Measurements from ENCODE around the gene PPIB.
"Not testable (repeated sequence)": the region's sequence is repeated elsewhere in the genome, so short reads cannot be mapped to it uniquely, and the experiment has no call there.

Gene PPIB

GRCh38 chr15:64137226-64137833 is 25.5 kb downstream of the PPIB start:
- DNase-seq, result no peak

GRCh38 chr15:64136347-64136746 is 26.5 kb downstream of the PPIB start:
- DNase-seq, result no peak

GRCh38 chr15:64134345-64134829 is 28.4 kb downstream of the PPIB start:
- DNase-seq, result no peak

- no peak for DNase-seq
These were observed 29.0 kb downstream of the PPIB start for GRCh38 chr15:64133623-64134344.

GRCh38 chr15:64132217-64132616 is 30.6 kb downstream of the PPIB start:
- no peak for DNase-seq

- no peak for DNase-seq
These were observed 31.3 kb downstream of the PPIB start for GRCh38 chr15:64131547-64131946.

- no peak for DNase-seq
These were observed 32.7 kb downstream of the PPIB start for GRCh38 chr15:64130159-64130558.

- no peak for DNase-seq
These were observed 35.1 kb downstream of the PPIB start for GRCh38 chr15:64127521-64128270.

- no peak for DNase-seq
These were observed 36.8 kb downstream of the PPIB start for GRCh38 chr15:64125978-64126377.

GRCh38 chr15:64122936-64123351 is 39.9 kb downstream of the PPIB start:
- no peak for DNase-seq

GRCh38 chr15:64122444-64122843 is 40.4 kb downstream of the PPIB start:
- no peak for DNase-seq

- no peak for DNase-seq
These were observed 41.2 kb downstream of the PPIB start for GRCh38 chr15:64121614-64122013.

- DNase-seq, result not testable (repeated sequence)
These were observed 42.5 kb downstream of the PPIB start for GRCh38 chr15:64120322-64120721.

GRCh38 chr15:64117759-64118487 is 44.9 kb downstream of the PPIB start:
- DNase-seq, result no peak

GRCh38 chr15:64112904-64113303 is 49.9 kb downstream of the PPIB start:
- DNase-seq, result no peak

- no peak for DNase-seq
These were observed 50.6 kb downstream of the PPIB start for GRCh38 chr15:64112073-64112772.

GRCh38 chr15:64111679-64112050 is 51.2 kb downstream of the PPIB start:
- DNase-seq, result no peak

GRCh38 chr15:64110950-64111678 is 51.7 kb downstream of the PPIB start:
- no peak for DNase-seq

GRCh38 chr15:64110108-64110701 is 52.6 kb downstream of the PPIB start:
- DNase-seq, result not testable (repeated sequence)

GRCh38 chr15:64107337-64107736 is 55.5 kb downstream of the PPIB start:
- DNase-seq, result no peak

Data from bone marrow (tissue), 2 donors.